Hematopoietic multipotent progenitor cell treated with erythropoietin and hydrocortisone succinate and interleukin-3 and kit ligand, for 6 days (in vitro differentiated cells): ENCODE measurements around the gene BIN1.
"Not testable (repeated sequence)": the region's sequence is repeated elsewhere in the genome, so short reads cannot be mapped to it uniquely, and the experiment has no call there.

Source experiments
- DNase-seq: peaks from one replicate; pipeline ENCODE4 v3.0.0-alpha.2; 2015

BIN1 gene

DNA sequence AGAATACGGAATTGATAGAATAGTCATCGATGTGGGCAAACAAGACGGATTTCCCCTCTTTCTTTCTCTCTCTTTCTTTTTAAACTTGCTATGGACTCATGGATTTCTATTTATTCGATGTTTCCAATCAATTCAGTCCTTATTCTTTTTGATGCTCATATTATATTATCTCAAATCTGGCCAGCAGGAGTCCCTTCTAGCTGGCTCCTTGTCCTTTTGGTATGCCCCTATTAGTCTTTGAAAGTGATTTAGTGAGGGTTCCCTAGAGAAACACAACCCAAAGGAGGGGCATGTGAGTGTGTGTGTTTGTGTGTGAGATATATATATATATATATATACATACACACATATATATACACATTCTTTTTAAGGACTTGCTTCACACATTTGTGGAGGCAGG, 23.5 kb upstream of the BIN1 start:
- DNase-seq, result no peak

DNA sequence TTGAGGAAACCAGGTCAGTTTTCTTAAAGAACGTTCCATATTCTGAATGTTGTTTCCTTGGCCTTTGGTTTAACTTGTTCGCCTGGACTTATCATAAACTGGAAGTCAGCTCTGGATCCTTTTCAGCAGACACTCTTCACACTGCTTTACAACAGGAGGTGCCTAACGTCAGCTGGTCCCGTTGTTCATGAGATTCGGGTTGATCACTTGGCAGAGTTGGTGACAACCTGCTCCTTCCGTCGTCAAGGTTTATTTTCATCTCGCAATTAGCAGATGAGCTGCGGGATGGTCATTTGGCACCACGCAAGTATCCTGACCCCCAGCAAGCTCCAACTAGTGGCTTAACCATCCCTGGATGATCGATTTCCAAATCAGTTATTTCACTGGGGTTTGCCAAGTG, 23.0 kb upstream of the BIN1 start:
- no peak for DNase-seq

DNA sequence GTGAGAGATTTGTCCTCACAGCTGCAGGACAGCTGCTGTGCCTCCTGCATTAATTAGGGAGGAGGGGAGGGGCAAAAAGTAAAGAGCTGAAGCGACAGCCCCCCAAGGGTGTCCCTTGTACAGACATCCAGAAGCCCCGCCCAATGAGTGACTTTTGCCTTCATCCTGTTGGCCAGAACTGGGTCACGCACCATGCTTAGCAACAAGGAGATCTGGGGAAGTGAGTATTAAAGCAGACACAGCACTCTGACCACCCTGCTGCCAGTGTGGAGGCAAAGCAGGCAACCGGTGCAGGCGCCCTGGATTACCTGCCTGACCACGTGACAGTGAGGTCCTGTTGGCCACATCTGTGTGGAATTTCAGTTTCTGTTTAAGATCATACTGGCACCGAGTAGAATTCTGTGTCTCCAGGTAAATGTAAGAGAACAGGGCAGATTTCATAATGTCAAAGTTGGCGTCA, 21.5 kb upstream of the BIN1 start:
- DNase-seq, result peak; percentile 35

DNA sequence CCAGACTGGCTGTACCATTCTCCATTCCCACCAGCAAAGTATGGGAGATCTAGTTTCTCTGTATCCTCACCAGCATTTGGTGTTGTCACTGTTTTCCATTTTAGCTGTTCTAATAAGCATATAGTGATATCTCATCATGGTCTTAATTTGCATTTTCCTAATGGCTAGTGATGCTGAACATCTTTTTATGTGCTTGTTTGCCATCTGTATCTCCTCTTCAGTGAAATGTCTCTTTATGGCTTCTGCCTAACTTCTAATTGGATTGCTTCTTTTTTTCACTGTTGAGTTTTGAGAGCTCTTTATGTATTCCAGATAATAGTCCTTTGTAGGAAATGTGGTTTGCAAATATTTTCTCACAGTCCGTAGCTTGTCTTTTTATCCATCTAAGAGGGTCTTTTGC, 18.9 kb upstream of the BIN1 start:
- DNase-seq, result no peak

DNA sequence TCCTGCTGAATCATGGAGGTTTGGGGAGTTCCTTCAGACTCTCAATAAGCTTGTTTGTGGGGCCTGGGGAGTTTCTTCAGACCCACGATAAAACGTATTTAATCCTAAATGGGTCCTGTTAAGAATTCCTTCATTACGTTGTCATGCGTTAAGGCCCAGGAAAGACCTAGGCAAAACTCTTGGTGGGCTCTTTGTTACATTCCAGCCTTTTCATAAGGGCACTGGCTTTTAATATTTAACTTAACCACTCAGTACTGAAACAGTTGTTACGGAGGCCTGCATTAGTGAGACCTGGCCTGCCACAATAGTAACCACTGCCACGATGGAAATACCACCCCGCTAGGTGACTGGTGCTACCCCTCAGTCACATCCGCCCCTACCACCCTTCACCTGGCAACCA, 17.5 kb upstream of the BIN1 start:
- DNase-seq, result no peak

DNA sequence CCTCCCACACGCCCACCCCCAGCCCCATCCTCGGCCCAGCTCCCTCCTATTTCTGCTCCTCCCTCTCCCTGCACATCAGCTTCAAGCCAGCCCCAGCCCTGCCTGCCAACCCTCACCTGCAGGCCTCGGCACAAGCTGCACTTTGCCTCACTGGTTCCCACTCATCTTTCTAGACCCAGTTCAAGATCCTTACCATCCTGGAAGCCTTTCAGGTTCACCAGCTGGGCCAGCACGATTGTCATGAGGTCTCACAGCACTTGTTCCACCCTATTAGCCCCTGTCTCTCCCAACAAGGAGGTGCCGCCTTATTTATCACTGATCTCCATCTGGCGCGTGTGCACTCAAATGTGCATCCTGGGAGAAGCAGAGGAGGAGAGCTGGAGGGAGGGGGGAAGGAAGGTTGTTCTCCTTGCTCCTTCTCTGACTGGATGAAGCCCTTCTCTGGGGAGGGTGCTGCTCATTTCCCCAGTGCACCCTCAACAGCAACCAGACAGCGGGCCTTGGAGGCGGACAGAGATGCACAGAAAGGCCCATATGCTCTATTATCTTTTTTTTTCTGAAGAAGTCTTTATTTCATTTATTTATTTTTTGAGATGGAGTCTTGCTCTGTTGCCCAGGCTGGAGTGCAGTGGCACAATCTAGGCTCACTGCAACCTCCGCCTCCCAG, 15.5 kb upstream of the BIN1 start:
- no peak for DNase-seq

DNA sequence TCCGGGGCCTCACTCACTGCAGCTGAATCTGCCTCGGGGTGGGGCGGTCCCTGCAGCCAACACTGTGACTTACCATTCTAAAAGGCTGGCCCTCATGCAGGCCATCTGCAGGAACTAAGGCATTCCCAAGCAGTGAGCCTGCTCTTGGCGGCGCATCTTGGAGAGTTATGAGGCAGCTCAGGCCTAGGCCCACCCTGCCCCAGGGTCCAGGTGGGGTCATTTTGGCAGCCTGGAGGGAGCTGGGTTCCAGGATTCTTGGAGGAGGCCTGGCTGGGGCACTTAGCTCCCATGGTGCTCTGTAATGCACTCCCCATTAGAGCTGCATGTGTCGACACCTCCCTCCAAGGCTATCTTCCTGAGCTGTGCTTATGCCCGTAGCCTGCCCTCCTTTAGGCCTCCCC, 14.8 kb upstream of the BIN1 start:
- DNase-seq, result no peak

DNA sequence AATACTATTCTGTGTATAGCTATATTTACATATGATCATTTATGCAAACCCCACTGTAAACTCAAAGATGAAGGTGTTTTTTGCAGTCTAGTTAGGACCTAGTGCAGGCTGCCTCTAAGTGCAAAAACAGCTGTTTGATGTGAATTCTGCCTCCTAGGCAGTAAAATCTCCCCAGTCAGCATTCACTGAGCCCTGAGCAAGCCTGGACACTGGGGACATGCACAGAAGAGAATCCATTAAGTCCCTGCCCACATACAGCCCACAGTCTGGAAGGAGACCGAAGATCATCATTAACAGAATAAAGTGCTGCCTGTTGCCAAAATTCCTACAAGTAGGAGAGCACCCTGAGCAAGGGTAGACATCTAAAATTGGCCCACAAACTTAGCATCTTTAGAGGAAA, 14.4 kb upstream of the BIN1 start:
- DNase-seq, result no peak

DNA sequence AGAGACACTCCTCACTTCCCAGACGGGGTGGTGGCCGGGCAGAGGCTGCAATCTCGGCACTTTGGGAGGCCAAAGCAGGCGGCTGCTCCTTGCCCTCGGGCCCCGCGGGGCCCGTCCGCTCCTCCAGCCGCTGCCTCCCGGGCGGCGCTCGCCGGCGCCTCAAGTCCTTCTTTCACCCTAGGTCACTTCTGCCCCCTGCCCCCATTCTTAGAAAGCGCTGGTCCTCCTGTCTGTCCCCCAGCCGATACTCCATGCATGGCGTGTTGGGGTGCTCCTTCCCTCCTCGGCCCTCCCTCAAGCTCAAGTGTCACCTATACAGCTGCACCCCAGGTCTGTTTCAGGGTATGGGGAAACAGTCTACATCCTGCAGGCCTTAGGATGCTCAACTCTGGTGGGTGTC, 13.5 kb upstream of the BIN1 start:
- not testable (repeated sequence) for DNase-seq

DNA sequence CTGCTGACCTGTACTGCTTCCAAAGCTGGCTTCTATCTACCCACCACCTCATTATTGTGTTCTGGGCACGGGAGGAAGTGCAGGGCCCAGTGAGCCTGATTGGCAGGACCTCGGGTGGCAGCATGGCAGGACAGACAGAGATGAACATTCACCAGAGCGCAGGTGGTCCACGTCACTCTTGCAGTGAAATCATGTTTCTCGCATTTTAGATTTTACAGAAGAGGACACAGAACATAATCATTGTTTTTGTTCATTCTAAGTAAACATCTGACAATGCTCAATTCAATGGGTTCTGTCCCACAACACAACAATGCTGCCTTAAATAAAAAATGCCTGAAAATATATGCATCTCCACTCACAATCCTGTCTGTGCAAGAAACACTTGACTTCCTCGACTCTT, 11.5 kb upstream of the BIN1 start:
- no peak for DNase-seq

DNA sequence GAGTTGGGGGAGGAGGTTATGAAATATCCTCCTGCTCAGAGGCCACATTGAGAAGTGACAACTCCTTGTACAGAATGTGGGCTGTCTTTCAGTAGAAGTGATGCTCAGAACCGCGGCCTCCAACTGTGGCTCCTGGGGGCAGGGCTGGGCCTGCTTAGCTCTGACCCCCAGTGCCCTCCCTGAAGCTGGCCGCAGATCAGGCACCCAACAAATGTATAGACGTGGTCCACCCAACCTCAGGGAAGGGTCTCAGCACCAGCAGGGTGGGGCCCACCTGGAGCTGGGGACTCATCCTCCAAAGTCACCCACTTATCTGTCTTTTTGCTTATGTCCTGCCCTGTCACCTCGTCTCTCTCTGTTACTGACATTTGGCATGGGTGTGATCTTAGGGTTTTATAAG, 11.1 kb upstream of the BIN1 start:
- no peak for DNase-seq

DNA sequence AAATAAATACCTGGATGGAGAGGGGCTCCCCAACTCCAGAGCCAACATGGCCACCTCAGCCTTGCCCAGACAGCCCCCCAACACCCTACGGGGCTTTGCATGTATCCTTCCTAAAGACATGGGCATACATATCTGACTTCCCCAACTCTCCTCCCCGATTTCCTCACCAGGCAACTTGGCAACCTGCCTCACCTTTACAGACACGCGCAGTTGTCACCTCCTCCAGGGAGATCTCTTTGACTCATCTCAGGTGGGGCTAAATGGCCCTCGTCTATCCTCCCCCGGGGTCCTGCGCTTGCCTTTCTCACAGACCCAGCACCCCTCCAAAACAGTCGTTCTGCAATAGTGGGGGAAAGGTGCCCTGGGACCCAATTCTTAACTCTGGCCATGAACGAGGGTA, 10.6 kb upstream of the BIN1 start:
- no peak for DNase-seq

DNA sequence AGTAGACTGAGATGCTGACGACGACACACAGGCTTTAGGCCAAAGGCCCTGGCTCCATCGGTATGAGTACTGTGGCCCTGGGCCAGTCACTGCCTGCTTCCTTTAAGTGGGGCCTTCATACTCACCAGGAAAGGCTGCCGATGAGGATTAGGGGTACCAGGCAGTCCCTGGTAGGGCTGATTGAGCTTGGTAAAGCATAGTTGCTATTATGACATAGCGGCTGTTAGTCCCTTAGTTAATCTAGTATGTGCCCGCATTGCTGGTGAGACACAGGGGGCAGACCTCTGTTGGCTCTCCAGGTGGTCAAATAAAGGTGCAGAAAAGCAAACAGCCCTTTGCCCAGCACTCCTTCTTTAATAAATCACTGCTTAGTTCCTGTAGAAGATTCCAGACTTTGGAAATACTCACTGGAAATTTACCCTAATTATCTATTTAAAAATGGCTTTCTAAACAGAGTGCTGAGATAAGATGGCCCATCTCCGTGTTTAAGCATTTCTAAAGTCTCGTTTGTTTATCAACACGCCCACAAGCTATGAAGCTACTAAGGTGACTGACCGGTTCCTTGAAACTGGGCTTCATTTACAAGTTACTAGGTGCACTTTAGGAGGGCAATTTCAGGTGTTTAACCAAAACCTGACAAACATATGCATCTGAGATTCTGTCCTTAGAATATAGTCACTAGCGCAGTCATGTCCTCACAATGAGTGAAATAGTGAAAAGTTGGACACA, 8.7 kb upstream of the BIN1 start:
- DNase-seq, result no peak

DNA sequence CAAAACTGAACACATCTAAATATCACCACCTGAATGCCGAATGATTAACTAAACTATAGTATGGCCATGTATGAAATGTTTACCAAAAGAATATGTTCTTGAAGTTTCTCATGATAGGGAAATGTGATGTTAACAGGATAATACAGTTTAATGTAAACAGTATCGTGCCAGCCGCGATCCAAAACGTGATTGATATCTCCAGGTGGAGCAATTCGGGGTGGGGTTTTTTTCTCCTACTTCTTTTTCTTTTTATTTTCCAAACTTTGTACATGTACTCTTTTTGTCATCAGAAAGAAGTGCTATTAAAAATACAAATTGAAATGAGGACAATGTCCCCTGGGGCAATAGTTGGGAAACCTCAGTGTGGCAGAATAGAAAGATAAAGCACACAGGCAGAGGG, 4.0 kb upstream of the BIN1 start:
- no peak for DNase-seq

DNA sequence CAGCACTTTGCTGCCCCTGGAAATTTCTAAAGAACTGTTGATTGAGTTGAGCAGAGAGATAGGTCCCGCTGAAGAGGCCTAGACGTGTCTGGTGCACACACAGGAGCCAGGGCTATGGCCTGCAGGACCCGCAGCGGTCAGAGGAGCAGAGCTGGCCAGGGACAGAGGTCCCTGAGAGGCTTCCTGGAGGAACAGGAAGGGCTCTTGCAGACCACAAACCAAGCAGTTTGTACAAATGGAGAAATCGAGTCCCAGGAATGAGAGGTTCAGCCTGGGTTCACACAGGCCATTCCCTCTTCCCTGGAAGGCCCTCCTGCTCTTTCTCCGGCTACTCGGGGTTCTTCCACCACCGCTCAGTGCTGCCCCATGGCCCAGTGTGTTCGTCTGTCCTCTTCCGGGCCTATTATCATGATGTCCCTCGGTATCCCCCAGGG, 1.2 kb upstream of the BIN1 start:
- DNase-seq, result no peak

DNA sequence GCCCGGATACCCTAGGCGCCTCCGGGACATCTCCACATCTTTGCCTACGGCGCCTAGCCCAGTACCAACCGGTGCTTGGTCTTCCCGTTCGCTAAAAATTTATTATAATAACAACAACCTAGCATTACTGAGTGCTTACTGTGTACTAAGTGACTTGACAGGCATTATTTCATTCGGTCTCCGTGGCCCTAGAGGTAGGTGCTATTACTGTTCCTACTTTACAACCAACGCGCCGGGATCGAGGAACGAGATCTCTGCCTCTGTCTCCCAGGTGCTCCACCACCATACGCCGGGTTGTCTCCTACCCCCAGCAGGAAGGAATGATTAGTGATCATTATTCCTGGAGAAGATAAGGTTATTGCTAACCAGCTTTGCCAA, 657 bp upstream of the BIN1 start:
- no peak for DNase-seq

DNA sequence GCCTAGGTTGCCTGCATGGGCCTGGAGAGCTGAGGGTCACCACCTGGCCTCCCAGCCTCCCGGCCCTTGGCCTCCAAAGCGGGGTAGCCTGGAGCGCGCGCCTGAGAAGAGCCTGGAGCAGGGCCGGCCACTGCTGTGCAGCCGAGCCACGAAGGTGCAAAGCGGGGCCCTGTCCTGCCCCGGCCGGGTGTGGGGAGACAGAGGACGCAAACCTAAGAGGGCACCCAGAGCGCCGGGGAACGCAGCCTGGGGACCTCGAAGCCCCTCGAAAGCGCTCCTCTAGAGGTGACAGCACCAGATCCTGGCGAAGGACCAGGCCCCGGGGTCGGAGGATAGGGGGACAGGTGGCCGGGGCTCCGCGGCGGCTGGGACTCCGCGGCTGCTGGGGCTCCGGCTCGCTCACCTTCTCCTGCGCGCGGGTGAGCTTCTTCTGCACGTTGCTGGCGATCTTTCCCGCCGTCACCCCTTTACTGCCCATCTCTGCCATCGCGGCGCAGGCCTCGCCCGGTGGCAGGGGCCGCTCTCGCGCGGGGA, 430 bp downstream of the BIN1 start:
- DNase-seq, result no peak

DNA sequence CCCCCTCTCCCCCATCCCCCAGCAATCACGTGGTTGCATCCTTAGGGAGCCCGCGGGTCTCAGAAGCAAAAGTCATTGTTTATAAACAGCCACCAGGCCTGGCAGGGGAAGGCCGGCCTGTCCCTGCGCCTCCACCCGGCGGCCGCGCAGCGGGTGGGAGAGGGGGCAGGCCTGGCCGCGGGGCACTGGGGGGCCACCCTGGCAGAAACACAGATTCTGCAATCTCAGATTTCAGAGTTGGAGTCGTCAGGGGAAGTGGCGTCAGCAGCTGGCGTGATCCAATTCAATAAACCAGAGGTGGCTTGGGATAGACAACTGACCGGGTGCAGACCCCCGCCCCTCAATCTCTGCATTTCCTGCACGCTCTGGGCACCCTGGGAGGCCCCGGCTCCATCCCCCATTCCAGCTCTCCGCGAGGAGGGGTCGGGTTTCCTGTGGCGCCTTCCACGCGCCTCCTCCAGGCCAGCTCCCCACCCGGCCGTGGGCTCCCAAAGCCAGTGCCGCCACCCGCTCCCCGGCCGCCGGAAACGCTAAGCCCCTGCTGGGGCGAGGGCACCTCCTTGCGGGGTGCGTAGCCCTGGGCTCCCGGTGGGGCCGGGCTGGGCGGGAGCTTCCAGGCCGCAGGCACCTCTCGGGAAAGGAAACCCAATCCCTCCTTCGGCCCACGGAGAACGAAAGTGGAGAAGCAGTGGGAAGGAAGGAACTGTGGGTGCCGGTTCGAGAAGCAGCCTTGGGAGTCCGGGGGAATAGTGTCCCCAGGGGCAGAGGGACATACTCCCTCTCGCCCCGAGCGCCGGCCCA, 1.1 kb downstream of the BIN1 start:
- DNase-seq, result no peak

DNA sequence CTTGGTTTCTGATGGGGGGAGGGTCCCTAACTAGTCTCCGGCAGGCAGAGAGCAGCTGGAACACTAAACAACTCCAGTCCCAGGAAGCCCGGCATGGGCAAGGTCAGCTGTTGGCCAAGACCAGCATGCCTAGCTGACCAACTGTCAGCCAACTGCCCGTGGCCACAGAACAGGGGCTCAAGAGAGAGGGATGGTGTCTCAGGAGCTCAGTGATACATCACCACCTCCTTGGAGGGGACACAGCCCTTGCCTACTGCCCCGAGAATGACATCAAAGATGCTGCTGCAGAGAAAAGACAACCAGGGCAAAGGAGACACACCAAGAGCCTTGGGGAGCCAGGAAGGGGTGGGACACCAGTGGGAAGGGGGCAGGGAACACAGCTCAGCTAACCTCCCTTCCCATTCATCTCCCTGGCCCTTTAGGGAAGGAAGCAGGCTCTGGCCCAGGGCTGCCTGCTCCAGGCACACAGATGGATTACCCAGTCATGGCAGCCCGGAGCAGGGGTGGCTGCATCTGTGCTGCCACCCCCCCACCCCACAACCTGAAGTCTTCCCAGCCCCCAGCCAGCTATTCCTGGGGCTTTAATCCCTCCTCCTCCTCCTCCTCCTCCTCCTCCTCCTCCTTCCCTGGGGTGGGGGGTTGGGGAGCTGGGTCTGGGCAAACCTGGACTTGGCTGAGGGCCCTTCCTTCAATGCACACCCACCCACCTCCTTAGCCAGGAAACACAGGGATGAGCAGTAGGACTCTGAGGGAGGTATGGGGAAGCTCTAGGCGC, 1.9 kb downstream of the BIN1 start:
- DNase-seq, result no peak

DNA sequence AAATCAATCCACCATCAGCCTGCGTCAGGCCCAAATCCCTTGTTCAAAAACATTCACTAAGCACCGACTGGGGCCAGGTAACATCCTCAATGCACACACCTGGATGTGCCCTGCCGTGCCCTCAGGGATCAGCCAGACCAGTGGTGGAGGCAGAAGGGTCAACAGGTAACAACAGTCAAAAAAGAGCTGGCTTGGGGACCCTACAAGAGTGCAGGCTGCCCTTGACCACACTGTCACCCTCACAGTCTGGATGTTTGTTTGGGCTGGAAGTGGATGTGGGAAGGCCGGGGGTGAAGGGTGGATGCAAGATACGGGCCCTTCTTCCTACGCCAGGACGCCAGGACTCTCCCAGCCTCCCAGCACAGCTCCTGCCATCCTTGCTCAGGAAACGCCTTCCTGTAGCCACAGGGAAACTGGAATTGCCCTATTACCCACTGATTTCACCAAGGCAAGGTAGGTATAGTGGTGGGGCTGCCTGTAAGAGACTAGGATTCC, 2.7 kb downstream of the BIN1 start:
- no peak for DNase-seq

DNA sequence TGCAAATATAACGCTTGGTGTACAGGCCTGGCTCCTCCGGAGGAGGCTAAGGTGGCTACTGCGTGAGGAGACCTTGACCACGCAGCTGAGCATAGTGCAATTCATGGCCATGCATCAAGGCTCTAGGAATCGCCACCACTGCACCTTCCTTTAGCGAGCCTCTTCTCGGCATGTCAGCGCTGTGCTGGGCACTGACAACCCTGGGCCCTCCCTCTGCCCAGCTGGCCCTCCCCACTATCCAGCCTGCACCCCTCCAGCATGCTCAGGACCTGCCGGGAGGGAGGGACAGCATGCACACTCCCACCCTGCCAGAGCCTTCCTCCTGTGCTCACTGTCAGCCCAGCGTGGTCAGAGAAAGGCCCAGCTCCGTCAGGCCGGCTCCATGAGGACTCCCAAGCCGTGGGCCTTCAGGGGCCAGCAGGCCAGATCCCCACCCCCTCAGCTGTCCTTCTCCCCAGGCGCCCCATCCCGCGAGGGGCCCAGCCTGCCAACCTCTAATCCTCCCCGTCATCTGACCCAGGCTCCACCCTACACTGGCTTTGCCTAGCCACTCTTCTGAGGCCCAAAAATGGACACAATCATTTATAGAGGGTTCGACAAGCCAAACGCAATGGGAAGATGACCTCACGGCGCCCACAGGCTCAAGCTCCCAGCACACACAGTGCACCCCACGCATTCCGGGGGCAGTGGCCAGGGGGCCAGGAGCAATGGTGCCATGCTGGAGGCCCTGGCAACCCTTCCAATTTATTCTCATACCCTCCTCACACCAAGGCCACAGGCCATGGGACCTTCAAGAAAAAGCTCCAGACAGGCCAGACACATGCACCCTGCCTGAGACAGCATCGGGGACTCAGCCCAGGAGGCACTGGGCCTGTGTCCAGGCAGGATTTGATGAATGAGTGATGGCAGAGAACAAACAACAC, 3.5 kb downstream of the BIN1 start:
- no peak for DNase-seq
